ENCODE measurements around the gene ZNF718. TPM values are rescaled to one million over a fixed set of nuclear protein-coding genes. Genes with fewer than 3 reads are reported as not detected.

The ZNF718 gene
- total RNA-seq, 4 donors from 2014 or later, result 3.4 to 20.5 (median 10.1) TPM

DNA sequence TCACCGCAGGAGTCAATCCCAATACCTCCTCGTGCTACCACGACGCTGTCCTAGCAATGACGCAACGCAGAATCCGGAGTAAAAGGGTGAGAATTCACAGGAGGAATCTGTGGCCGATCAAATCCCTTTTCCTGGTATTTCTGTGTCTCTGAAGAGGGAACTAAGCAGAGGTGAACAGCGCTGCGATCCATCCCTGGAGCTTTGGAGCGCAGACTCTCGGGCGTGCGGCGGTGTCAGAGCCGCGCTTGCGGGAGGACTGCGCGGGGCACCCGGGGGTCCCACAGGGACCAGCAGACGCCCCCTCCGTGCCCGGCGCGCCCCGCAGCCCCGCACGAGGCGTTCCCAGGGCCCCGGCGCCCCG, 17.2 kb upstream of the ZNF718 start:
- Histone ChIP-seq H3K4me1 (peaks cover 6% of the 10 kb centered on the region), H3K27me3 (peaks cover 48% of the 10 kb centered on the region), H3K4me3 (peak overlapping the region; percentile 39), H3K9me3 (peaks cover 25% of the 10 kb centered on the region), H3K36me3 (no peaks in the 10 kb centered on the region), H3K27ac (no peak overlapping the region)
- TF ChIP-seq POLR2A (IDR thresholded peaks at IDR 0.05) (no peak), EP300 (IDR thresholded peaks at IDR 0.05) (no peak), POLR2AphosphoS5 (IDR thresholded peaks at IDR 0.05) (no peak)
- TF ChIP-seq, protein P1, sequence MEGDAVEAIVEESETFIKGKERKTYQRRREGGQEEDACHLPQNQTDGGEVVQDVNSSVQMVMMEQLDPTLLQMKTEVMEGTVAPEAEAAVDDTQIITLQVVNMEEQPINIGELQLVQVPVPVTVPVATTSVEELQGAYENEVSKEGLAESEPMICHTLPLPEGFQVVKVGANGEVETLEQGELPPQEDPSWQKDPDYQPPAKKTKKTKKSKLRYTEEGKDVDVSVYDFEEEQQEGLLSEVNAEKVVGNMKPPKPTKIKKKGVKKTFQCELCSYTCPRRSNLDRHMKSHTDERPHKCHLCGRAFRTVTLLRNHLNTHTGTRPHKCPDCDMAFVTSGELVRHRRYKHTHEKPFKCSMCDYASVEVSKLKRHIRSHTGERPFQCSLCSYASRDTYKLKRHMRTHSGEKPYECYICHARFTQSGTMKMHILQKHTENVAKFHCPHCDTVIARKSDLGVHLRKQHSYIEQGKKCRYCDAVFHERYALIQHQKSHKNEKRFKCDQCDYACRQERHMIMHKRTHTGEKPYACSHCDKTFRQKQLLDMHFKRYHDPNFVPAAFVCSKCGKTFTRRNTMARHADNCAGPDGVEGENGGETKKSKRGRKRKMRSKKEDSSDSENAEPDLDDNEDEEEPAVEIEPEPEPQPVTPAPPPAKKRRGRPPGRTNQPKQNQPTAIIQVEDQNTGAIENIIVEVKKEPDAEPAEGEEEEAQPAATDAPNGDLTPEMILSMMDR (IDR thresholded peaks at IDR 0.05), result no peak
- 28% methylated on average over 23 of the region's 33 CpGs for WGBS
- no peak for DNase-seq (ENCODE audit: low spot score in 2 of 2)

DNA sequence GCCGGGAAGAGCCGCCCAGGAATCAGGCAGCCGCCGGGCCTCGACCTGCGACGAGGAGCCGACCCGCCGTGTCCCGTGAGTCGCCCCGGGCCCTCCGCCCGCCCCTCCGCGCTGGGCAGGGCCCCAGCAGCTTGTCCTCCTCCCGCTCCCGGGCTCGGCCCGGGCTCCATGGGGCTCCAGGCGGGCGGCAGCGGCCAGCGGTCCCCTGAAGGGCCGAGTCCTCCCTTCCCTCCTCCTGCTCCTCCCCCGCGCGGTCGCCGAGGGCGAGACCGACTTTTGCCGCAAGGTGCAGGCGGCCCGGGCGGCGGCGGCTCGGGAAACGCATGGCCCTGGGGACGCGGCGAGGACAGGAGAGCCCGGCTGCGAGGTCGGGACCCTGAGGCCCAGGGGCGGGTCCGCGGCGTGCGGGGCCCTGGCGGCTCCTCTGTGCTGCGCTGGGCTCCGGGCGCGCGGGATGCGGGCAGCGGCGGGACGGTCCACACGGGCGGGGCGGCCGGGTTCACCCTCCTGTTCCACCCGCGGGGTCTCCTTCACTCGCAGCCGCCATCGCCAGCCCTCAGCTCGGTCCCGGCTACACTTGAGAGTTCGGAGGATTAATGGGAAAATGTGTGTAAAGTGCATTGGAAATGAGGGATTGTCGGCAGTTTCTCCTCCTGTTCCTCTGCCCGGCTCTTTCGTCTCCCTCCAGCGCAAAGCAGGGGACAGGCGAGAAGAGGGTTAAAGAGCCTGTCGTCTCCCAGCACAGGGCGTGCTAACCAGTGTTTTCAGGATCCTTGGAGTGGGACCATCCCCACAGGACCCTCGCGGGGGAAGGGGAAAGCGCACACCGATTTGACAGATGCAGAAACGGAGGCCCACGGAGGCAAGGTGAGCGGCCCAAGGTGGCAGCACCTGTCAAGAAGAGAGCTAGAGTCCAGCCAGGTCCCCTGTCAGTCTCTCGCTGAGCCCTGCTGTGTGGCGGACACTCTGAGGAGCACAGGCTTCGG, 16.6 kb upstream of the ZNF718 start:
- Histone ChIP-seq H3K4me3 (peak overlapping the region; percentile 39), H3K36me3 (no peaks in the 10 kb centered on the region), H3K27me3 (peaks cover 48% of the 10 kb centered on the region), H3K4me1 (peaks cover 6% of the 10 kb centered on the region), H3K27ac (no peak overlapping the region), H3K9me3 (peaks cover 22% of the 10 kb centered on the region)
- TF ChIP-seq, protein P1 (IDR thresholded peaks at IDR 0.05), result no peak
- no peak for TF ChIP-seq POLR2A (IDR thresholded peaks at IDR 0.05)
- TF ChIP-seq EP300 (IDR thresholded peaks at IDR 0.05), result no peak
- TF ChIP-seq POLR2AphosphoS5 (IDR thresholded peaks at IDR 0.05), result no peak
- 17% methylated on average over 29 of the region's 91 CpGs for WGBS
- DNase-seq (ENCODE audit: low spot score in 2 of 2), result no peak

DNA sequence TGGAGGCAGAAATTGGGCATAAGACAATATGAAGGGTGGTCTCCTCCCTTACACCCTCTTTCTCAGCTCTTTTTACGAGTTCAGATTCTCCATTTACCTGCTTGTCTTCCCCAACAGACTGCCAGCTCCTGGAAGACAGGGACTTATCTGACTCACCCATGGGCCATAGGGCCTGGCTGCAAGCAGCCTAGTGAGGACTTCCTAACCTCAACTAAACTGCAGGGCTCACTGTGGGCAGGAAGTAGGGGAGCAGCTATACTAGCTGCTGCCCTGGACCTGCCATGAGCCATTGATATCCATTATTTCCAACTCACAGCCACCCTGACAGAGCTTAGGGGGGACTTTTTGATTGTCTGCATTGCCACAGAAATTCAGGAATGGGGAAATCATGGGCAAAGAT, 11.5 kb upstream of the ZNF718 start:
- 93% methylated on average over 1 of the region's 1 CpG for WGBS
- no peak overlapping the region for H3K27ac ChIP-seq
- H3K36me3 ChIP-seq, result no peaks in the 10 kb centered on the region
- peaks cover 23% of the 10 kb centered on the region for H3K27me3 ChIP-seq
- no peak for DNase-seq (ENCODE audit: low spot score in 2 of 2)
- no peak overlapping the region for H3K4me3 ChIP-seq
- peaks cover under 1% of the 10 kb centered on the region for H3K9me3 ChIP-seq
- TF ChIP-seq POLR2AphosphoS5 (IDR thresholded peaks at IDR 0.05), result no peak
- TF ChIP-seq, protein P1 (IDR thresholded peaks at IDR 0.05), result no peak
- TF ChIP-seq EP300 (IDR thresholded peaks at IDR 0.05), result no peak
- no peak for TF ChIP-seq POLR2A (IDR thresholded peaks at IDR 0.05)
- H3K4me1 ChIP-seq, result peaks cover under 1% of the 10 kb centered on the region

DNA sequence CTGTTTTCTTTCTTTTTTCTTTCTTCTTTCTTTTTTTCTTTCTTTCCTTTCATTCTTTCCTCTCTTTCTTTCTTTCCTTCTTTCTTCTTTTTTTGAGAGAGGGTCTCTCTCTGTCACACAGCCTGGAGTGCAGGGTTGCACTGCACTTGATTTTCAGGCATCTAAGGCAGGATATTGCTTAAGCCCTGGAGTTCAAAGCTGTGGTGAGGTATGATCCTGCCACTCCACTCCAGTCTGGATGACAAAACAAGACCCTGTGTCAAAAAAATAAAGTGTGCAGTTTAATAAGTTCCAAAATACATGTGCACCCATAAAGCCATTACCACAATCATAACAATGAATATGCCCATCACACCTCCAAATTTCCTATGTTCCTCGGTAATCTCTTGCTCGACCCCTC, 10.6 kb upstream of the ZNF718 start:
- TF ChIP-seq POLR2A (IDR thresholded peaks at IDR 0.05) (no peak), EP300 (IDR thresholded peaks at IDR 0.05) (no peak), POLR2AphosphoS5 (IDR thresholded peaks at IDR 0.05) (no peak)
- TF ChIP-seq, protein P1 (IDR thresholded peaks at IDR 0.05), result no peak
- DNase-seq (ENCODE audit: low spot score in 2 of 2), result no peak
- Histone ChIP-seq H3K27me3 (peaks cover 13% of the 10 kb centered on the region), H3K4me3 (no peak overlapping the region), H3K36me3 (no peaks in the 10 kb centered on the region), H3K27ac (no peak overlapping the region), H3K9me3 (no peaks in the 10 kb centered on the region), H3K4me1 (no peaks in the 10 kb centered on the region)
- WGBS, result 80% methylated on average over 2 of the region's 2 CpGs

DNA sequence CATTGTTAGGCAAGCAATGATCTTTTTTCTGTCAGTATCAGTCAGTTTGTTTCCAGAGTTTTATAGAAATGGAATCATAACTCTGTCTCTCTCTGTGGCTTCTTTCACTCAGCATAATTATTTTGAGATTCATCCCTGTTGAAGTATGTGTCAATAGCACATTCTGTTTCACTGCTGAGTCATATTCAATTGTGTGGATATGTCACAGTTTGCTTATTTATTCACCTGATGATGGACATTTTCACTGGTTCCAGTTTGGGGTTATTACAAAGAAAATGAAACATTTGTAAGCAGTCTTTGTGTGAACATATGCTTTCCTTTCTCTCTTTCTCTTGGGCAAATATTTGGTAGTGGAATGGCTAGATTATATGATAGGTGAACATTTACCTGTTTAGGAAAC, 10.2 kb upstream of the ZNF718 start:
- Histone ChIP-seq H3K36me3 (no peaks in the 10 kb centered on the region), H3K4me1 (no peaks in the 10 kb centered on the region), H3K27ac (no peak overlapping the region), H3K4me3 (no peak overlapping the region), H3K9me3 (no peaks in the 10 kb centered on the region), H3K27me3 (peaks cover 9% of the 10 kb centered on the region)
- no peak for DNase-seq (ENCODE audit: low spot score in 2 of 2)
- TF ChIP-seq, protein P1 (IDR thresholded peaks at IDR 0.05), result no peak
- TF ChIP-seq POLR2A (IDR thresholded peaks at IDR 0.05) (no peak), POLR2AphosphoS5 (IDR thresholded peaks at IDR 0.05) (no peak), EP300 (IDR thresholded peaks at IDR 0.05) (no peak)
